ENCODE measurements around the gene NDUFS7.

The NDUFS7 gene

DNA sequence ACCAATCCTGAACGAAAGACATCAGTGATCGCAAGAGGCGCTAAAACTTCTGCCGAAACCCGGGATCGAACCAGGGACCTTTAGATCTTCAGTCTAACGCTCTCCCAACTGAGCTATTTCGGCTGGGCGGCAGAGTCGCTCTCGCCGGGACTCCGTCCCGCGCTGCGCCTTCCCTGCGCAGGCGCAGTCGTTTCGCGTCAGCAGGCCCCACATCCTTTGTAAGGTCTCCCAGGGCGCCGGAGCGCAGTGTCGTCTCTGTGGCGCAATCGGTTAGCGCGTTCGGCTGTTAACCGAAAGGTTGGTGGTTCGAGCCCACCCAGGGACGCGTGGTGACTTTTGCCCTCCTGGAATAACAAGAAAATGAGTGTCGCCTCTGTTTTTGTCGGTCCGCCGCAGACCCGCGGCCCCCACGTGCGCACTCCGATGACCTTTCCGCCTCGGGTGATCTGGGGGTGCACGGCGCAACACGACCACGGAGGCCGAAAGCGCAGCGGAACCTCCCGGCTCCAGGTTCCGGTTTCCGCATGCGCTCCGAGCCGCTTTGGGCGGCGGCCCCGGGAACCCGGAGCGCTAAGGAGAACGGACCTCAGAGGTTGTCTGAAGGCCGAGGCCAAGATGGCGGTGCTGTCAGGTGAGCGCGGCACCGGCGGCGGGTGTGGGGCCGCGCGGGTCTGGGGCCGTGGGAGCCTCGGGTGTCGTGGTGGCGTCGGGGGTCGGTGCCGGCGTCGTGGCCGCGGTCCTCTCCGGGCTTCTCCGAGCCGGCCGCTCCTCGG, at the start of gene NDUFS7:
Gene NDUFS7 (plus strand): TSS at position 596 of the 773 bp plus-strand sequence. CDS start 20 bp downstream, at position 616.
- DNase-seq = peak; percentile 95

DNA sequence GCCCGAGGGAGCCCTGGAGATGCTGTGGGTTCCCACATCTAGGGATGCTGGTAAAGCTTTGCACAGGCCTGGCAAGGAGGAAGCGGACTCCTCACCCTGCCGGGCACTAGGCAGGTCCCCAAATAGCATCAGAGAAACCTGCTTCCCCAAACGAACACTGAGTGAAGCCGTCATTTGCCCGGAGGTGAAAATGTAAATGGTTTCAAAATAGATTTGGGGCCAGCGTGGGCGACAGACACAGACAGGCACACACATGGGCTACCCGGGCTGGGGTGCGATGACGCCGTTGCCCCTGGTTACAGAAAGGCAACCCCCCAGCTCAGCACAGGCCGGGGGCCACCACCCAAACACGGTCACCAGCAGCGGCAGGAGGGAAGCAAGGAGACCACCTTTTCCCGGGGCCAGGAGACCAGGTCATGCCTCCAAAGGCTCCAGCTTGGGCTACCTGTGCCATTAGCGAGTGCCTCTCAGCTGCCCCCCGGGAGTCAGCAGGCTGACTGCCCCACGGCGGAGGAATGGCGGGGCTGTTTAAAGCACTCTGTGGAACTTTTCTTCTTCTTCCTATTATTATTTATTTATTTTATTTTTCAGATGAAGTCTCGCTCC, 47.5 kb upstream of the NDUFS7 start:
- DNase-seq = peak; percentile 39

DNA sequence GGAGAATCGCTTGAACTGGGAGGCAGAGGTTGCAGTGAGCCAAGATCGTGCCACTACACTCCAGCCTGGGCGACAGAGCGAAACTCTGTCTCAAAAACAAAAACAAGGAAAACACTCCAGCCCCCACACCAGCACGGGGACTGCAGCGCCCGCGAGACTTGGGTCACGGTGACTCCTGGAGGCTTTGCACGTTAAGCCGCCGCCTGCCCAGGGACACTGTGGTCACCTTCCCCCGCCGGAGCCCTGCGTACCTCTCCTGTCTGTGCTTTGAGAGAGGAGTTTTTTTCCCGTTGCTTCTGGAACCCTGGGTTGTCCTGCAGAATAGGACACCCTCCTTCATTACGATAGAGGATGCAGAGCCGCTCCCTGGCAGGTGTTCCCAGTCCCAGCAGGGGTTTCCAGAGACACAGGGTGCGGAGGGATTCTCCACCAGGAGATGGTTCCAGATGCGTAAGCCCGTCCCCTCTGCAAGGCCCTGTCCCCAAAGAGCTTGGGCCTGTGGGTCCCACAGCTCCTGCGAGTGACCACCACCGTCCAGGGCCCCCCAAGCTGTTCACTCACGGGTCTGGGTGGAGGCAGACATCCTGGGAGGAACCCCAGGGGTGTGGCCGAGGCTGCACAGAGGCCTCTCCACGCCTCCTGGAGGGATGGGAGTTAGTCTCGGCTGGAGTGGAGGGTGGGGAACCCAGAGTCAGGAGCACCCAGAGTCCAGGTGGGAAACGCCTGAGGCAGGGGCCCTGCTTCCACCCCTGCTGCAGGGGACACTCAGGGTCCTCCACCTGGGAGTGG, 42.8 kb upstream of the NDUFS7 start:
- DNase-seq = no peak

DNA sequence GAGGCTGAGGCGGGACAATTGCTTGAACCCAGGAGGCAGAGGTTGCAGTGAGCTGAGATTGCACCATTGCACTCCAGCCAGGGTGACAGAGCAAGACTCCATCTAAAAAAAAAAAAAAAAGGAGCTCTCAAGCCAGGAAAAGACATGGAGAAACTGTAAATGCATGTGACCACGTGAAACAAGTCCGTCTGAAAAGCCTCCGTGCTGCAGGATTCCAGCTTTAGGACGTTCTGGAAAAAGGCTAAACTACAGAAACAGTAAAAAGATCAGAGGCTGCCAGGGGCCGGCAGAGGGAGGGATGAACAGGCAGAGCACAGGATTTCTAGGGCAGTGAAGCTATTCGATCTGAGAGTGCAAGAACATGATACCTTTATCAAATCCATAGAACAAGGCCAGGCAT, 40.7 kb upstream of the NDUFS7 start:
- DNase-seq = no peak

DNA sequence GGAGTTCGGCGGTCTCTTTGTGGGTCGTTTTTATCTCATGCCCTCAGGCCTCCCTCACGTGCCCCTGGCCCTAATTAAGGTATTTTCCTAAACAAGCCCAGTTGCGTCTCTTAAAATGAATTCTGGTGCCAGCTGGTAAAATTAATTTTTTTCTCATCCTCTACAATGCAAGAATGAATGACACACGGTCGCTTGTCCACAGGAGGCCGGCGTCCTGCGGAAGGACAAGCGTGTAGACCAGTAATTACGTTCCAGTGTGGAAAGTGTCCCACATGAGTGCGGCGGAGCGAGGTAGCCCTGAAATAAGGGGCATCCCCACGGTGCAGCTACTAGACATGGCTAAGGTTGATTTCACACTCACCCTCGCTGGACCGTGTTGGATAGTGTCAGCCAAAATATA, 34.5 kb upstream of the NDUFS7 start:
- DNase-seq = no peak

DNA sequence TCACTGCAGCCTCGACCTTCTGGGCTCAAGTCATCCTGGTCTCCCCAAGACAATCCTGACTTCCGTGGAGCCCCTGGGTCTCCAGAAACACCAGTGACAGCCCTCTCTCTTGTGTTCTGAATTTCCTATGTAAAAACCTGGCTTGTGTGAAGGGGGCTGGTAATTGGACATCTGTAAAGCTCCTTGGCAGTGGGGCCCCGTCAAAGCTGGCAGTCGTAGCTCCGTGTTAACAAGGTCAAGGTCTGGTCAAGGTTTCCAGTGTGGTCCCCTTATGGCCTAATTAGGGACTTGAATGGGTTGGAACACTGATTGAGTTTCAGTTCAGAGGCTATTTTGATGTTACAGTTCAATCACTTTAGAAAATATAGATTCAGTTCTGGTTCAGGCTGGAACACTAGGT, 32.8 kb upstream of the NDUFS7 start:
- no peak for DNase-seq

DNA sequence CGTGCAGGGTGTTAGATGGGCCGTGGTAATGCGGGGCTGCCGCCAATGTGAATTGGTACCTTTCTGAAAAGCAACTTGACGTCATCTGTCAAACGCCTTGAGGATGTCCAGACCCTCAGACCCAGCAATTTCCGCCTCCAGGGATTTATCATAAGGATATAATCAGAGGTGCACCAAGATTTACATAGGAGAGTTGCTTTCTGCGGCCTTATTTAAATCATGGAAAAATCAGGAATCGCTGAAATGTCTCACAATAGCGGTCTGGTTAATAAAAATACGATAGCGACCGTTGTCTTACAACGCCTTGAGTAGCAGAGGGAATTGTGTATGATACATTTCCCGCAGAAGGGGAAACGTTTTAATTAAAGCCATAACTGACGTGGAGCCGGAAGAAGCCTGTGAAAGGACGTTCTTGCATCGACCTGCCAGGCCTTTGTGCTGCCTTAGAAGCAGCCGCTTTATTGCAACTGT, 32.3 kb upstream of the NDUFS7 start:
- no peak for DNase-seq

DNA sequence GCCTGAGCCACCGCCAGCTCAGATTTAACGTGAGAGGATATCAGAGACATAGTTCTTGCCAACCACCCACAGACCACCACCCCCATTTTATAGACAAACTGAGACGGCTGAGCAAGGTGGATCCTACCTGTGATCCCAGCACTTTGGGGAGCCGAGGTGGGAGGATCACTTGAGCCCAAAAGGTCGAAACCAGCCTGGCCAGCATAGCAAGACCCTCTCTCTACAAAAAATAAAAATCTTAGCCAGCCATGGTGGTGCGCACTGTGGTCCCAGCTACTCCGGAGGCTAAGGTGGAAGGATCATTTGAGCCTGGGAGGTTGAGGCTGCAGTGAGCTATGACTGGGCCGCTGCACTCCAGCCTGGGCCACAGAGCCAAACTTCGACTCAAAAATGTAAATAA, 30.6 kb upstream of the NDUFS7 start:
- DNase-seq = no peak

DNA sequence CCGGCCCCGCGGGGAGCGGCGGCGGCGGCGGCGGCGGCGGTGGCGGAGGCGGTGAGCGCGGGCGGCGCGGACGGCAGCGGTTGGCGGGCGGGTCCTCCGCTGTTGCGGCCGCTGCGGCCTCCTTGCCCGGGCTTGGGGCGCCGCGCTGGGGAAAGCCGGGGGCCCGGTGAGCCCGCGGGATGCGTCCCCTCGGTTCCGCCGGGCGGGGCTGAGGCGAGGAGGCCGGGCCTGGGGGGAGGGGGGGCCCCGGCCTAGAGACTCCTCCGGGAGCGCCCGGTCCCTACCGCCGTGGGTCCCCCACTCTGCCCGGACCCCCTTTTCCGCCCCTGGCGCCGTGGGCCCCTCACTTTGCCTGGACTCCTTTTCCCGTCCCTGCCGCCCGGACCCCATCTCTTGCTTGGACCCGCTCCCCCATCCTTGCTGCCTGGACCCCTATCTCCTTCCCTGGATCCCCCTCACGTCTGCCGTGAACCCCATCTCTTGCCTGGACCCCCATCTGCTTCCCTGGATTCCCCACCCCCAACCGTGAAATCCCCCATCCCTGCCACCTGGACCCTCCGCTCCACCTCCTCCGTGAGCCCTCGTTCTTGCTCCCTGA, 28.6 kb upstream of the NDUFS7 start:
- no peak for DNase-seq

DNA sequence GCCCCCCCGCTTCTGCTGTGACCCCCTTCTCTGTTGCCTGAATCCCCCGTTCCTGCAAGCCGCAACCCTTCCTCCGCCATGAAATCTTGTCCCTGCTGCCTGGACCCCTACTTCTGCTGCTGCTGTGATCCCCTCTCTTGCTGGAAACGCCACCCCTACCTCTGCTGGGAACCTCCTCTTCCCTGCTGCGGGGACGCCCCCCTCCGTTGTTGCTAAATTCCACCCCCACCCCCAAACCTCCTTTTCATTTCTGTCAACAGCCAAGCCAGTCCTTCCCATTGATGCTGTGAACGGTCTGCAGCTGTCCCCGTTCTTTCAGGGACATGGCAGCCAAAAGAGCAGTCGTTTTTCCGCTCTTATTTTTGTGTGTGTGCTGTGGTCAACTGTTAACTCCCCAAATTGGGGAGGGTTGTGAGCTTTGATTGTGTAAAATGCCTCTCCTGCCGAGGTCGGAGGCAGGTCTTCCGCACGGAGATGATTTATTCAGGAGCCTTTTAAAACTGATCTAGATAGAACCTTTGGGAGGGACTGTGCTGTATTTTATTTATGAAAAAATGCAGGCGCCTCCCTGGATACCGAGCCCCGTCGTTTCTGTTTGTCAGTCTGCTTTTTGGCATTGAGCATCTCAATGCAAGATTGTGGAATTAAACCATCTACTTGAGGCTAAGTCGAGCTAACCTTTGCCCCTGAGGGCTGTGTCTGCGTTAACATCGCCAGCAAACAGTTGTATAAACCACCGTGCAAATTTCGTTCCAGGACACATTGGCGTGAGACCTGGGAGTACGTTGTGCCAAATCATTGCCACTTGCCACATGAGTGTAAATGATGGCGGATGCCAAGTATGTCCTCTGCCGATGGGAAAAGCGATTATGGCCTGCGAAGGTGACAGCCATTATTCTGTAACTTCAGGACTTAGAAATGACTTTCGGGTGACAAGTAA, 27.9 kb upstream of the NDUFS7 start:
- no peak for DNase-seq

DNA sequence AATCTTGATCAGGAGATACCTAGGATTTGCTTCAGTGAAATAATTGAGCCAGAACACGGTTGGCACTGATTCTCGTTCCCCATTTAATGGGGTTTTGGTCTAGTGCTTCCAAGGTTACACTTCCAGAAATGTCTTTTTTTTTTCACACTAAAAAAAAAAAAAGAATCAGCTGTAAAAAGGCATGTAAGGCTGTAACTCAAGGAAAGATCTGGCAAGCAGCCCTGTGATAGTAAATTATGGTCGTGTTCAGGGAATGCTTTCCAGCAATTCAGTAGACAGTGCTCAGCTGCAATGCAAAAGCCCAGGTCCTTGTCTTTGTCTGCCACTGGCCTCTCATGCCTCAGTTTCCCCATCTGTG, 27.2 kb upstream of the NDUFS7 start:
- no peak for DNase-seq

DNA sequence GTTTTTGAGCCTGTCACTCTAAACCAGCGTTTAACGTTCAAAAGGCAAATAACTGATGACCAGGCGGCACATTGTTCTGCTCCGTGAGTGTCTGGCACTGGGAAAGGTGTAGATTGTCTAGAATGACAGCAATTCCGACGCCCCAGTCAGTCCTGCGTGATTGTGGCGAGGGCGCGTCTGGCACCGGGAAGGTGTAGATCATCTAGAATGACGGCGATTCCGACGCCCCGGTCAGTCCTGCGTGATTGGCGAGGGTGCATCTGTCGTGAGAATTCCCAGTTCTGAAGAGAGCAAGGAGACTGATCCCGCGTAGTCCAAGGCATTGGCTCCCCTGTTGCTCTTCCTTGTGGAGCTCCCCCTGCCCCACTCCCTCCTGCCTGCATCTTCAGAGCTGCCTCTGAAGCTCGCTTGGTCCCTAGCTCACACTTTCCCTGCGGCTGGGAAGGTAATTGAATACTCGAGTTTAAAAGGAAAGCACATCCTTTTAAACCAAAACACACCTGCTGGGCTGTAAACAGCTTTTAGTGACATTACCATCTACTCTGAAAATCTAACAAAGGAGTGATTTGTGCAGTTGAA, 26.1 kb upstream of the NDUFS7 start:
- no peak for DNase-seq

DNA sequence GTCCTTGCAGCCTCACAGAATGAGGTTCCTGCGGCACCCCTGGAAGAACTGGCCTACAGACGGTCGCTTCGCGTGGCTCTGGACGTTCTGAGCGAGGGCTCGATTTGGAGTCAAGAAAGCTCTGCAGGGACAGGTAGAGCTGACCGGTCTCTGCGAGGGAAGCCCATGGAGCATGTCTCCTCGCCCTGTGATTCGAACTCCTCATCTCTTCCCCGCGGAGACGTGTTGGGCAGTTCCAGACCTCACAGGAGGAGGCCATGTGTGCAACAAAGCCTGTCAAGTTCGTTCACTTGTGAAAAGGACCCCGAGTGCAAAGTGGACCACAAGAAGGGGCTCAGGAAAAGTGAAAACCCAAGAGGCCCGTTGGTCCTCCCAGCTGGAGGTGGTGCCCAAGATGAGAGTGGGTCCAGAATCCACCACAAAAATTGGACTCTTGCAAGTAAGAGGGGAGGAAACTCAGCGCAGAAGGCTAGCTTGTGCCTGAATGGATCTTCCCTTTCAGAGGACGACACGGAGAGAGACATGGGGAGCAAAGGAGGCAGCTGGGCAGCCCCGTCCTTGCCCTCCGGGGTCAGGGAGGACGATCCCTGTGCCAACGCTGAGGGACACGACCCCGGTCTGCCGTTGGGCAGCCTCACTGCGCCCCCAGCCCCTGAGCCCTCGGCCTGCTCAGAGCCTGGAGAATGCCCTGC, 23.4 kb upstream of the NDUFS7 start:
- DNase-seq = no peak

DNA sequence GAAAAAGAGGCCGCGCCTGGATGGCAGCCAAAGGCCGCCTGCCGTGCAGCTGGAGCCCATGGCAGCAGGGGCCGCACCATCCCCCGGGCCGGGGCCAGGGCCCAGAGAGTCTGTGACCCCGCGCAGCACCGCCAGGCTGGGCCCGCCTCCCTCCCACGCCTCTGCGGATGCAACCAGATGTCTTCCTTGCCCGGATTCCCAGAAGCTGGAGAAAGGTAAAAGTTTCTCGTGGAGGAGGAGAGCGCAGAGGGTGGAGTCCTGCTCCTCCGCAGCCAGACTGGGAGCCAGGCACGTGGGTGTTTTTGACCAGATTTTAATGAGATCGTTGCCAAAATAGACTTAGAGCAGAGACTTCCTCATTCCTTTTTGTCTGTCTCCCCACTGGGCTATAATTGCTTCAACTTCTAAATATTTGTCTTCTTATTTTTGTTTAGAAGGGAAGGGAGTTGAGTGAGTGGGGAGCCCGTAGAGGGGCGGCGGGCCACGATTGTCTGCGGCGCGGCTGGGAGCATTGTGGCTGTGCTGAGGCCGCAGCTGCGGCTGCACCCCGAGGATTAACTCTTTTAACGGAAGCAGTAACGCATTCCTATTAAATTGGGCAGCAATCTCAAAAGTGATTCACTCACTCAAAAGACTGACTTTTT, 22.8 kb upstream of the NDUFS7 start:
- peak; percentile 80 for DNase-seq

DNA sequence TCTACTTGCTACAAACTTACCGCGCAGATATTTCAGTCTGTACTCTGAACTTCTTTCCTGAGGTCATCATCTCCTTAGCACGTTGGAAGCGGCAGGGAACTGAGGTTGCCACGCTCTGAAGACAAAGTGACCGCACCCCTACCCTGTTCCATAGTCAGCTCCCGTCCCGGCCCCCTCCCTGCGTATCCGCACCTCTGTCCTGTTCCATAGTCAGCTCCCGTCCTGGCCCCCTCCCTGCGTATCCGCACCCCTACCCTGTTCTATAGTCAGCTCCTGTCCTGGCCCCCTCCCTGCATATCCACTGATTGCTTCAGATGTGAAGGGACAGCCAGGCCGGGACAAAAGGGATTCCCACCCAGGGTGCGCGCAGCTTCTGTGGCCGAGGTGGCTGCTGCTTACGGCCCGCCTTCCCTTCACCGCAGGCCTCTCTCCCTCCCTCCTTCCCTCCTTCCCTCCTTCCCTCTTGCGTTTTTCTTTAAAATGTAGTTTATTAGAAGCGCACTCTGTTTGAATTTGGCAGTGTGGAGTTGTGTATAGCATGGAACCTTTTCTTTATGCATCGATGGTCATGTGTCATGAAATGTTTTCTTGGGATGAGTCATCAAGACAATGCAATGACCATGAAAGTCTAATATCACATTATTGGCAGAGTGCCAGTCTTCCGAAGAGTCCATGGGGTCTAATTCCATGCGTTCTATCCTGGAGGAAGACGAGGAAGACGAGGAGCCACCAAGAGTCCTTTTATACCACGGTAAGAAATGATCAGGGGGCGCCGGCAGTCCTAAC, 21.9 kb upstream of the NDUFS7 start:
- peak; percentile 42 for DNase-seq

DNA sequence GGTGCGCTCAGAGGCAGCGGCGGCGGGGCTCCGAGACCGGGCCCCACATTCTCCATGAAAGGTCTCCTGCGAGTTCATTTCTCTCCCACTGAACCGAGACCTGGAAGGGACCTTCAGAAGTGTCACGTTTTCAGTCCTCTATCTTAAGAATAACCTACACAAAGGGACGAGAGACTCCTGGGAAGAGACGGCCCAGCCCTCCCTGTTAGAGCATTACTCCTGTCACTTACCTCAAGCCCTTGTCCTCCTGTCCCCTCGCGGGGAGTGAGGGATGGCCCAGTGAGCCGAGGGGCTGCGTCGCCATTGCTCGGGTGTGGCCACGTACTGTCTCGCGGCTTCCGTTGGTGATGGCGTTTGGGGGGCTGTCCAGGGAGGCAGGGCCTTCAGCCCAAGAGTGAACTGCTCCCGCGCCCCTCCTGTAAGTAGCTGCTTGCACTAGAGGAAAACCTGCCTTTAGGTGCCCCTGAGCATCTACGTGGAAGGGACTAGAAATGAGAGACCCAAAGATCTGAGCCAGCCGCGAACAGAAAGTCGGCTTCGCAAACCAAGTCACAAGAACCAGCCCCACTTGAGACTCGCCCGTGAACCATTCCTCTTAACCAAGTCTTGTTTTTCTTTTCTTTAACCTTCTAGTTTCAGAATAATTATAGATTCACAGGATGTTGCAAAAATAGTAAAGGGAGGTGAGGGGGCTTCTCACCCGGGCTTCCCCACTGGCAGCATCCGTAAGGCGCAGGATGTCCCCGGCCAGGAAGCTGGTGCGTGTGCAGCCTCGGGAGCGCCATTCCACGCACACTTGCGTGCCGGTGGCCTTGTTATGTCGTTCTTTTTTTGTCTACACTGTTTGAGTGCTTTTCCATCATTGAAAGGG, 21.1 kb upstream of the NDUFS7 start:
- DNase-seq = no peak

DNA sequence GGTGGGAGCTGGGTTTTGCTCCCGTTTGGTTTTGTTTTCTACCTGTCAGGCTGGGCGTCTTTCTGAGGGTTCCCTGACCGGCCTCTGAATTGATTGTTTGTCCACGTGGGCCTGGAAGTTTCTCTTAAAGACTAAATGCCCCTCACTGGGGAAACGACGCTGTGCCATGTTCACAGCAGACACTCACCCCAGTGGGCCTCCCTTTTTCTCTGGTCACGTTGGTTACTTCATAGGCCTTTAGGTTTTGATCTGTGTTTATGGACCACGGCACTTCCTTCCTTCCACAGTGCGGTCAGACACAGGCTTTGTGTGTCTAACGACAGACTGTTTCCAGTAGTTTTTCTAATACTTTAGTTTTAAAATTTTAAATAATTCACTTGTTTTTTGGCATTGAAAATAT, 20.1 kb upstream of the NDUFS7 start:
- DNase-seq = peak; percentile 86

DNA sequence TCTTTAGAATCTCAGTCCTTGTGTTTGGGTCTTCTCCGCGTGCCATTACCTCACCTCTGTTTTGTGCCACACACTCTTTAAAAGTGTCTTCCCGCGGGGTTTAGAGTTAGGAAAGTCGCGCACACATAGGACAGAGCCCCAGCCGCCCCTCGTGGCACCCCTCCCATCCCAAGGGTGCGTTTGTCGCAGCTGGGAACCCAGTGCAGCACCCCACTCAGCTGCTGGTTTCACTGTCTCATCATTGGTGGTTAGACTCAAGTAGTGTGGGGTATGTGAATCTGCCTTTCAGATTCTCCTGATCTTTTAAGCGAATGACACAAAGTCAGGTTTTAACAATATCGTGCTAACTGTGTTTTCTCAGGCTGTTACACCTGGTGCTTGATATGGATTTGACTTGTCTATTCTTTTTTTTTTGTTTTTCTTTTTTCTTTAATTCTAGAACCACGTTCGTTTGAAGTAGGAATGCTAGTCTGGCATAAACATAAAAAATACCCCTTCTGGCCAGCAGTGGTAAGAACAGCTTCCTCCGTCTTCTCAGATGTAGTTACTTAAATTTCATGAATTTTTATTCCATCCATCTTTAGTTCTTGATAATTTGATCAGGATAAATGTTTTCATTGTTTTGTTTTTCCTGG, 19.5 kb upstream of the NDUFS7 start:
- DNase-seq = peak; percentile 68
